Bone marrow (tissue), 2 donors: ENCODE data around the gene CDKN2AIPNL.
A peak's percentile ranks its signal among the peaks of the same experiment; 100 is the strongest.

Experiments used
- DNase-seq, 2 donors: peaks; one replicate each; lab custom pipeline; 2025; lab: John Stamatoyannopoulos, UW

CDKN2AIPNL gene, protein sequence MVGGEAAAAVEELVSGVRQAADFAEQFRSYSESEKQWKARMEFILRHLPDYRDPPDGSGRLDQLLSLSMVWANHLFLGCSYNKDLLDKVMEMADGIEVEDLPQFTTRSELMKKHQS

GRCh38 chr5:134411546-134412266 is at the start of gene CDKN2AIPNL:
CDKN2AIPNL (minus strand) TSS chr5:134411881; CDS start chr5:134411854, 27 bp downstream.
- peak; percentile 70 to 90 for DNase-seq

DNA sequence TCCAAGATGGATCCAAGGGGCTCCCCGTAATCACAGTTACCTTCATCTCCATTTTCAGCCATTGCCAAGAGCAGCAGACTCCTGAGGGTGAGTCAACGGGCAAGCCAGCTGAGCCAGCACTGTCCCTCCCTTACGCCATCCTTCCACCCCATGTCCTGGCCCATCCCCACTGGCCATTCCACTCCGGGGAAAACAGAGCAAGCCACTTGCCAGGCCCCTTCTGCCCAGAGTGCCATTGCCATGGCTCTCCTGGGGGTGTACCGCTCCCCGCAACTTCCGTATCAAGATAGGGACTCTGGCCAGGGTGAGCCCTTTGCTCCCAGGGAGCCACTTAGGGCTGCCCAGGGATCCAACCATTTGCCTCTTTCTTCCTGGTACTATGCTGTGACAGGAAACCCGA is 48.9 kb upstream of the CDKN2AIPNL start:
- DNase-seq: no peak

- no peak for DNase-seq
Measured at GRCh38 chr5:134459491-134459890, 47.8 kb upstream of the CDKN2AIPNL start.

DNA sequence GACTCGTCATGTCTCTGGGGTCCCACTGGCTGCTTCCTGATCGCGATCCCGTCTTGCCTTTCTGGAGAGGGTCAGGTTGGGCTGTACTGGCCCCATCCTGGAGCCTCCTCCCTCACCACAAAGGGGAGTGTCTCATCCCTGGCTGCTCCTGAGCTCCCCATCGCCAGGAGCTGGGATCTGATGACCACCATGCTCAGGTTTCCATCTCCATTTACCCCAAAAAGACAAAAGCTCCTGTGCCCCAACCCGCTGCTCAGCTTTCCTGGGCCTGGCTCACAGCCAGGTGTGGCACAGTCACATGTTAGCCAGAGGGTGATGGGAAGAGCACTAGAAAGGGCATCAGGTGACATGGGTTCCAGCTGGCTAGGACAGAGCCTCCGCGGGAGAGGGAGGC is 47.3 kb upstream of the CDKN2AIPNL start:
- no peak for DNase-seq

DNA sequence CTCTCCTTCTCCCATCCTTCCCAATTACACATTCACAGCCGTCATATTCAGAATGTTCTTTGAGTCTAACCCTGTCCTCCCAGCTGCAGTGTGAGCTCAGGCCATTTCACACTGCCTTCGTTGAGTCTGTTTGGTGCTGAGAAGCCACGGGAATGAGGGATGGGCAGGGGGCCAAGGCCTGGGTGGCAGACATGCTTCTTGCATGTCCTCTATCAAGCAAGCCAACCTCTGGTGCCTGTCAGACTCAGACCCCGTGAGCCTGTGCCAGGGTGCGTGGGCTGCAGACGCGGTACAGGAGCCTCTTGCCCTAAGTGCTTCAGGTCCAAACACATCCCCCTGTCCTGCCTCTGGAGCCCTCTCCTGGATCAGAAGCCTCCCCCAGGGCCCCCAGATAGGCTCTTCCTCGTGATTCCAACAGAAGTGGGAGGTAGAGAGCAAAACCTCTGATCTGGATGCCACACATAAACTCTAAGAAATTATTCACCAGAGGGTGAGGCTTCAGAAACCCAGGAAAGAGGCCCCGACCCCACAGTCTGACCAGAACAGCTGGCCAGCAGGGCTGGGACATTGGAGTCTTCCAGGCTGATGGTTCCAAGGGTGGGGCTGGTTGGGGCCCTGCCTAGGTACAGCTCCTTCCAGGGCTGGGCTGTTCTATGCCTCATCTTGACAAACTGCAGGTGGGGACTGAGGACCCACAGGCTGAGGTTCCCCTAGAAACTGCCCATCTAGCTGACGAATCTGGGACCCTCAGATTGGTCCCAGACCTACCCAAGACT is 46.7 kb upstream of the CDKN2AIPNL start:
- DNase-seq: no peak

GRCh38 chr5:134457801-134458200 is 46.1 kb upstream of the CDKN2AIPNL start:
- no peak for DNase-seq

DNA sequence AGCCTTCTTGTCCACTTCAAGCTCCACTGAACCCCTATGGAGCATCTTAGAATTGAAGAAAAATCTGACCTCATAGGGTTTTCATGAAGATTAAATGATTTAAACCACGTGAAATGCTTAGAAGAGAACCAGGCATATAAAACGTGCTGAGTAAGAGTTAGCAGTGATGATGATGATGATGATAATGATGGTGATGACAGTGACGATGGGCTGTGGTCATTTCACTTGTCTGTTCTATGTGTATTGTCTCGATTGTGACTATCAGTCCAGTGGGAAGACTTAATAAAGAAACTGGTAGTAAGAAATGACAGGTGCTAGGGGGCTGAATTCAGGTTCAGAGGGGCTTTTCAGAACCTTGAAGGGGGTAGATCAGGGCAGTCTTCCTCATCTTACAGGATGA is 45.1 kb upstream of the CDKN2AIPNL start:
- no peak for DNase-seq

DNA sequence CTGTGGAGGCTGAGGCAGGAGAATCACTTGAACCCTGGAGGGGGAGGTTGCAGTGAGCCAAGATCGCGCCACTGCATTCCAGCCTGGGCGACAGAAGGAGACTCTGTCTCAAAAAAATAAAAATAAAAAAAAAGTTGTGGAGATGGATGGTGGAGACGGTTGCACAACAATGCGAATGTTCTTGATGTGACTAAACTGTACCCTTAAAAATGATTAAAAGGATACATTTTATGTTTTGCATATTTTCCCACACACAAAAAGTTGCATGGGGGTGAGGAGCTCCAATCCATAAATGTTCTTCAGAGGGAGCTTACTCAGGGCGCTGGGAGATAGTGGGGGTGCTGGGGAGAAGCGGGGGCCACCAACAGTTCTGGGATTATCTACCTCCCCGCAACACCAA is 43.8 kb upstream of the CDKN2AIPNL start:
- no peak for DNase-seq

DNA sequence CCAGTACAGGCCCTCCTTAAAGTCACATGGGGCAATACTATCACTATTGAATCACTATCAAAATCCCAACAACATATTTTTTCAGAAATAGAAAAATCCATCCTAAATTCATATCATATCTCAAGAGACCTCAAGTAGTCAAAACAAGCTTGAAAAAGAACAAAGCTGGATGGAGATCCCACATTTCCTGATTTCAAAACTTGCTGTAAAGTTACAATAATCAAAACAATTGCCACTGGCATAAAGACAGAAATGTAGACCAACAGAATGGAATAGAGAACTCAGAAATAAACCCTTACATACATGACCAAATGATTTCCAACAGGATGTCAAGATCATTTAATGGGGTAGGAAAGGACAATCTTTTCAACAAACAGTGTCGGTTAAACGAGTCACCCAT is 41.3 kb upstream of the CDKN2AIPNL start:
- DNase-seq: no peak

DNA sequence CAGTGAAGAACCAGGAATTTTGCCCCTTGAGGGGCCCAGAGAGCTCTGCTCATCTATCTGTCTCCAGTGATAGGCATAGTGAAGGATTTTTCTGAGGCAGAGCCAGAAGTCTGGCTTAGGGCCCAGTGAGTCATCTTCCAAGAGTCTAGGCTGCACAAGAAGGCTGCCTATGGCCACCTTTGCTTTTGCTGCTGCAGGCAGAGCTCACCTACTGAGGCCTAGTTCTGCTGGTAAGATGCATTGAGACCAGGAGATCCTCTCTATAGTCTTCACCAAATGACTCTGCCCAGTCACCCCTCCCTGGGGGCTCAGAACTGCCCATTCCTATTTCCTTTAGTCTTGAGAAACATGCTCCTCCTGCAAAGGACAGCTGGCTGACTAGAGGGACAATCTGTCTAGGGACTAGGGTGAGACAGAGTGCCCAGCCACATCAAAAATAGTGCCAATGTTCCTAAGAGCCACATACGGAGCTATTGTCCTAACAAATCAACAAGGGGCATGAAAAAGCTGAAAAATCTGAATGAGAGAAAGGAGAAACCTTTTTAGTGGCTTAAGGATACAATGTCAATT is 40.3 kb upstream of the CDKN2AIPNL start:
- no peak for DNase-seq

DNA sequence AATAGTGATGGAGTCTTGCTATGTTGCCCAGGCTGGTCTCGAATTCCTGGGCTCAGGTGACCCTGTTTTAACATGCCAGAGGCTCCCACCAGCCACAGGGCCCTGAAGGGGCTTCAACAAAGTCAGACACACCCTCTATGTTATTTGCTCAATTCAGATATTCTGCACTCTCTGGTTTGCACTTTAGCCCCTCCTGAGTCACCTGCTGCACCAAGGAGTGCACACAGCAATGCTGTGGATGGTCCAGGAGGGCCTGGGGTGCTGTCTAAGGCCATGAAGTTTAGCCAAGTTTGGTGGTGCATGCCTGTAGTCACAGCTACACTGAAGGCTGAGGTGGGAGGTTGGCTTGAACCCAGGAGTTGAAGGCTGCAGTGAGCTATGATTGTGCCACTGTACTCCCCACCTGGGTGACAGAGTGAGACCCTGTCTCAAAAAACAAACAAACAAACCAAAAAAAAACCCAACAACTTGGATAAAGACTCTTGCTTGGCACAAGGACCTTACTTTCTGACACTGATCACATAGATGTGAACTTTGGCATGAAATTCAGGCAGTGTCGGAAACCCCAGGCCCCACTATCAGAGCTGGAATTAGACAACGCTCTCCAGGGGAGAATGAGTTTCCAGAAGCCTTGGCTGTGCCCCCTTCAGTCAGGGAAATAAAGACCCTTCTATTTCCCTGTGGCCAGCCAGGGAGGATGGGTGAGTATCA is 39.7 kb upstream of the CDKN2AIPNL start:
- no peak for DNase-seq

DNA sequence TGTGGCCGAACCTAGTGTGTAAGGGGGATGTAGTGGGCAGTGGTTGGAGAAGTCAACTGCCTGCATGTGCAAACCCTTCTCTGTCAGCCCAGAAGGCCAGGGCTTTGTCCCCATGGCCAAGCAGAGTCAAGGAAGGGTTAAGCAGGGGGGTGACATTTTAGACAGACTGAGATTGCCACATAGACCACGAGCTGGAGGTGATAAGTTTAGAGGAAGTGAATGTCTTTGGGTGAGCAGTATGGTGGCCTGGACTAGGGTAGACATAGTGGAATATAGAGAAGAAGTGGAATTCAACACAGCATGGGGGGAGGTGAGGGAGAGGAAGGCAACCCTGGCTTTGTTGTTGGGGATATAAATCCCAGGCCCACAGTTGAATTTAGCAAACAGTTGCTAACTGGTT is 38.7 kb upstream of the CDKN2AIPNL start:
- no peak for DNase-seq

GRCh38 chr5:134449167-134449566 is 37.5 kb upstream of the CDKN2AIPNL start:
- no peak for DNase-seq

- DNase-seq: no peak
Measured at GRCh38 chr5:134447815-134448520, 36.3 kb upstream of the CDKN2AIPNL start.

- DNase-seq: no peak
Measured at GRCh38 chr5:134446938-134447337, 35.3 kb upstream of the CDKN2AIPNL start.

DNA sequence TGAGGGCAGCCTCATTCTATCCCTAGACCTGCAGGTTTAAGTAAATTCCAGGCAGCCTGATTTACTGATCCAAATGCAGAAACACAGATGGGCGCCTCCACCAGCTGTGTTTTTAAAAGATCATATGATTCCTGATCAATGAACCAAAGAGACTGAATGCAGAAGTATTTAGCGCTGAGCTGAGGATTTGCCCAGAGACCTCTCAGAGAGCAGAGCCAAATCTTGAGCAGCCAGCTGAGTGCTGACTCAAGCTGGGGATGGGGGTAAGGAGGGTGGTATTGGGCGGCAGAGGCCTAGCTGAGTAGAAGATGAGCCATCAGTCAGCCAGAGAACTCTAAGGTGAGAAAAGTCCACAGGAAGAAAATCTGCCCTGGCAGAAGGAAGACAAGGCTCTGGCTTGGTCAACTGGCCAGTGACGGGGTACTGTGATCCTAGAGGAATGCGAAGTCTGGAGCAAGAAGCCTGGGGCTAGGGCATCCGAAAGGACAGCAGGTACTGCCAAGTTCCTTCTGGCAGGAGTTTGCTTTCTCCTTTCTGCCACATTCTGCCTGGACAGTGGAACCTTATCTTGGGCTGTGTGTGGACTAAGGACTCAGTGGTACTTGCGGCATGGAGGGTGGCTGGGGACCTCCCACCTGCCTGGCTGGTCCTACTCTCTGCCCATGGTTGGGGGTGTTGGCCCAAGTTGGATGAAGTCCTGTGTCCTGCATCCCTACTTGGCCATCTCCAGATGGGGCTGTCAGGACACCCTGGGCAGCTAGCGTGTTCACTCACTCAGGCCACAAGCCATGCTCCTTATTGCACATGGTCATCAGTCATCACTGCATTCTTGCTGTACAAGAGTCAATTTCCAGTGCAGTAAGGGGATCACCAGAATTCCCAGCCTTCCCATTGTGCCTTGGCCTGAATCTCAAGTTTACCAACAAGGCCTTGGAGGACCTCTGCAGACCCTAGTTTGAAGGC is 34.5 kb upstream of the CDKN2AIPNL start:
- DNase-seq: no peak

DNA sequence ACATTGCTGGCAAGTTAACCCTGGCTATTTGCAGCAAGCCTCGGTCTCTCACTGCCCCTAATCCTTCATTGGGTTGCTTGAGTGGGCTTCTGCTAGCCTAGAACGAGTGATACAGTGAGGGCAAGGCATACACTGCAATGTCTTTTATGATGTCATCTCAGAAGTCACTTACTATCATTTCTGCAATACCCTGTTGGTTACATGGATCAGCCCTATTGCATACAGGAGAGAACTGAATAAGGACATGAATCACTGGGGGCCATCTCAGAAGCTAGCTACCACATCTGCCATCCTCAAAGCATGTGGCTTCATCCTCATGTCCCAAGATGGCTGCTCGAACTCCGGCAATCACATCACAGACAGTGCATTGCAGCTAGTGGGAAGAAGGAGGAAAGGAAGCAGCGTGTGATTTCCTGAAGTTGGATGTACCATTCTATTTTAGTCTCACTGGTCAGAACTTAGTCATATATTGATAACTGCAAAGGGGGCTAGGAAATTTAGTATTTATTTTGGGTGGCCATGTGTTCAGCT is 33.3 kb upstream of the CDKN2AIPNL start:
- DNase-seq: no peak

GRCh38 chr5:134440201-134440755 is 28.6 kb upstream of the CDKN2AIPNL start:
- DNase-seq: no peak

GRCh38 chr5:134439210-134439654 is 27.6 kb upstream of the CDKN2AIPNL start:
- DNase-seq: no peak

DNA sequence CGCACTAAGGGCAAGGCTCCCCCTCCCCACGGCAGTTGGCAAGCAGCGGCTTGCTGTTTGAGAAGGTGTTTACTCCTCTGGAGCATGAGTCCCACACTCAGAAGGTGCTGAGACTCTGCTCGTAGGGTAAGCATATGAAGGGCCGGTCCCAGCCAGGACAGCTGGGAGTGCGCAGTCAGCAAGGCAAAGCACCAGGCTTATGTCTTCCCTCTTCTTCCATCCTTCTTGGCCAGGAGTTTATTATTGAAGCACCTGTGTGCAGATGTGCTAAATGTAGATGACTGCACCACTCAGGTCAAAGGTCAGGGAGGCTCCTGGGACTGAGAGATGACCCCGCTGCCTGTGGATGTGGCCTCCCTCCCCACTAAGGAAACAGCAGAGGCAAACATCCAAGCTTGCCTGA is 27.0 kb upstream of the CDKN2AIPNL start:
- no peak for DNase-seq
